GM23248 (cell line): ENCODE results near the gene MAP2K5. TPM values are rescaled to one million over a fixed set of nuclear protein-coding genes. Genes with fewer than 3 reads are reported as not detected.

Source experiments
- DNase-seq: peaks from one replicate; pipeline ENCODE4 v3.0.0-alpha.2; 2015
- H2AFZ ChIP-seq: fragments of 200-600 bp; sonication (generic); 2 replicates; pipeline ENCODE4 v1.6.1; 2016; ENCODE audit warnings: antibody characterized with exemption
- H3F3A ChIP-seq: fragments of 200-600 bp; sonication (generic); 2 replicates; pipeline ENCODE4 v1.6.1; 2016; ENCODE audit warnings: mild to moderate bottlenecking, antibody characterized with exemption, mixed run types; ENCODE audit not compliant: insufficient read depth
- H3K27ac ChIP-seq: fragments of 200-600 bp; sonication (generic); 2 replicates; pipeline ENCODE4 v1.5.1; 2016; ENCODE audit warnings: mild to moderate bottlenecking
- H3K27me3 ChIP-seq: fragments of 200-600 bp; sonication (generic); replicated peaks from 2 replicates; pipeline ENCODE4 v1.6.1; 2016; ENCODE audit warnings: mild to moderate bottlenecking; ENCODE audit not compliant: insufficient read depth
- H3K36me3 ChIP-seq: fragments of 200-600 bp; sonication (generic); 2 replicates; pipeline ENCODE4 v1.6.1; 2016; ENCODE audit warnings: low read depth, mild to moderate bottlenecking
- H3K4me1 ChIP-seq: fragments of 200-600 bp; sonication (generic); 2 replicates; pipeline ENCODE4 v1.6.1; 2016; ENCODE audit warnings: mild to moderate bottlenecking; ENCODE audit not compliant: insufficient read depth
- H3K4me2 ChIP-seq: fragments of 200-600 bp; sonication (generic); one replicate; pipeline ENCODE4 v1.6.1; 2016; ENCODE audit warnings: mild to moderate bottlenecking; ENCODE audit not compliant: unreplicated experiment
- H3K4me3 ChIP-seq: fragments of 200-600 bp; sonication (generic); 2 replicates; pipeline ENCODE4 v1.5.1; 2016; ENCODE audit warnings: mild to moderate bottlenecking
- H3K79me2 ChIP-seq: fragments of 200-600 bp; sonication (generic); 2 replicates; pipeline ENCODE4 v1.6.1; 2016; ENCODE audit warnings: mild to moderate bottlenecking; ENCODE audit not compliant: insufficient read depth
- H3K9ac ChIP-seq: fragments of 200-600 bp; sonication (generic); 2 replicates; pipeline ENCODE4 v1.6.1; 2016; ENCODE audit warnings: mild to moderate bottlenecking
- H3K9me2 ChIP-seq: fragments of 200-600 bp; sonication (generic); 2 replicates; pipeline ENCODE4 v1.6.1; 2016; ENCODE audit warnings: mixed run types, mild to moderate bottlenecking, moderate library complexity; ENCODE audit not compliant: insufficient read depth
- H3K9me3 ChIP-seq: fragments of 200-600 bp; sonication (generic); one replicate; pipeline ENCODE4 v1.6.1; 2017; ENCODE audit warnings: low read depth
- H4K20me1 ChIP-seq: fragments of 200-600 bp; sonication (generic); 2 replicates; pipeline ENCODE4 v1.6.0; 2016; ENCODE audit not compliant: insufficient read depth
- EZH2 ChIP-seq: fragments of 200-600 bp; sonication (generic); IDR thresholded peaks from 2 replicates; pipeline ENCODE4 v1.6.1; 2018; ENCODE audit warnings: antibody characterized with exemption, mild to moderate bottlenecking; ENCODE audit not compliant: insufficient read depth, poor library complexity, severe bottlenecking
- EZH2phosphoT487 ChIP-seq: fragments of 200-600 bp; sonication (generic); IDR thresholded peaks from 2 replicates; pipeline ENCODE4 v1.6.1; 2018; ENCODE audit warnings: antibody characterized with exemption, moderate library complexity, mild to moderate bottlenecking, low read depth; ENCODE audit not compliant: insufficient read depth
- WGBS, 2 experiments: methylation state at CpG; one replicate each; pipeline ENCODE4 v1.1.6; 2015 to 2017; ENCODE audit warnings: low lambda C conversion rate in 2 of 2, low coverage in 1 of 2; ENCODE audit errors: missing lambda C conversion rate in 2 of 2; 5-methylcytosine and 5-hydroxymethylcytosine counted together
- in situ Hi-C: fragments of 300-500 bp; cut with MboI; formaldehyde crosslinking; loops from 2 replicates; pipeline ENCODE4 v1.15.0; 2020
- polyA plus RNA-seq: library from polyadenylated mRNA; unstranded; fragments of >200 nt; fragmentation: Nextera tagmentation; extraction: Ambion mirVana; gene quantifications from 2 replicates; pipeline ENCODE4 v1.2.1, GENCODE V29; 2016
- total RNA-seq: library from RNA; depleted of rRNA; stranded (reverse); fragments of >200 nt; shearing (Covaris generic); gene quantifications from 2 replicates; pipeline ENCODE4 v1.2.3, GENCODE V29; 2014

Gene MAP2K5
- total and polyA plus RNA-seq, 2 experiments from 2014 or later, result 2.8 to 15.0 TPM

DNA sequence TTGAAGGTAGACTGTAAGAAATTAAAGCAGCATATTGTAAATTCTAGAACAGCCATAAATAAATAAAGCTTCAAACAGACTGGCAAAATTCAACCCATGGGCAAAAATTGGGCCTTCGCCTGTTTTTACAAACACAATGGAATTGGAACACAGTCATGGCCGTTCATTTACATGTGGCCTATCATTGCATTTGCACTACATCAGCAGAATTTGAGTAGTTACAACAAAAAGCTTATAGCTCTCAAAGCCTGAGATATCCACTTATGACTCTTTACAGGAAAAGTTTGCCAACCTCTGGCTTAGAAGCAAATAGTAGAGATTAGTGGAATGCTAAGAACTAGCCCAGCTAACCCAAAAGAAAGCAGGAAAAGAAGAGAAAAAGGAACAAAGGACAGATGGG is 143.2 kb downstream of the MAP2K5 start:
- Histone ChIP-seq H3K4me1 (no peaks in the 10 kb centered on the region), H2AFZ (no peak overlapping the region), H3K9me3 (no peaks in the 10 kb centered on the region), H3K9me2 (no peaks in the 10 kb centered on the region), H3K36me3 (peaks cover 6% of the 10 kb centered on the region; the same call in 1 of the 2 replicates), H3K4me3 (no peak overlapping the region), H3K4me2 (no peak overlapping the region), H3K27ac (no peak overlapping the region), H4K20me1 (no peaks in the 10 kb centered on the region), H3K27me3 (no peaks in the 10 kb centered on the region), H3K79me2 (no peaks in the 10 kb centered on the region), H3K9ac (no peak overlapping the region), H3F3A (no peaks in the 10 kb centered on the region)
- TF ChIP-seq EZH2phosphoT487, result no peak
- in situ Hi-C loops, result no loop called here
- 92% methylated on average over 2 of the region's 2 CpGs for WGBS, 2 experiments
- no peak for DNase-seq

DNA sequence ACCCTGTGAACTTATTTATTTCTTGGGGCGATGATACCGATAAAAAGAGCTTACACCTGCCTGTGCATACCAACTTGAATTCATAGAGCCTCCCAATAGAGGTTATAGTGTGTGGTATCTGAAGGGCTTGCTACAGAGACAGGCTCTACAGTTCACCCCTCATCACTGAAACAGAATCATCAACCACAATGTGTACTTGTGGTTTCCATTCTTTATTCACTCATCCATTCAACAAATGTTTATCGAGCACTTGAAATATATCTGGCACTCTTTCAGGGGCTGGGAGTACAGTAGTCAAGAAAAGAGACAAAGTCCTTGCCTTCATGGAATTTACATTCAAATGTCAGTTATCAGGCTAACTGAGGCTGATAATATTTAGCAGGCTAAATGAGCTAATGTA is 148.4 kb downstream of the MAP2K5 start:
- Histone ChIP-seq H3K9ac (no peak overlapping the region), H3K4me2 (no peak overlapping the region), H3K4me3 (no peak overlapping the region), H3F3A (no peaks in the 10 kb centered on the region), H4K20me1 (no peaks in the 10 kb centered on the region), H3K9me3 (no peaks in the 10 kb centered on the region), H3K27ac (no peak overlapping the region), H3K79me2 (no peaks in the 10 kb centered on the region), H3K27me3 (no peaks in the 10 kb centered on the region), H3K9me2 (no peaks in the 10 kb centered on the region), H3K4me1 (no peaks in the 10 kb centered on the region), H2AFZ (no peak overlapping the region), H3K36me3 (no peaks in the 10 kb centered on the region)
- in situ Hi-C loops, result no loop called here
- TF ChIP-seq EZH2phosphoT487 (no peak), EZH2 (no peak)
- DNase-seq, result peak; percentile 35
- WGBS, 2 experiments, result 79% methylated on average over 3 of the region's 3 CpGs

DNA sequence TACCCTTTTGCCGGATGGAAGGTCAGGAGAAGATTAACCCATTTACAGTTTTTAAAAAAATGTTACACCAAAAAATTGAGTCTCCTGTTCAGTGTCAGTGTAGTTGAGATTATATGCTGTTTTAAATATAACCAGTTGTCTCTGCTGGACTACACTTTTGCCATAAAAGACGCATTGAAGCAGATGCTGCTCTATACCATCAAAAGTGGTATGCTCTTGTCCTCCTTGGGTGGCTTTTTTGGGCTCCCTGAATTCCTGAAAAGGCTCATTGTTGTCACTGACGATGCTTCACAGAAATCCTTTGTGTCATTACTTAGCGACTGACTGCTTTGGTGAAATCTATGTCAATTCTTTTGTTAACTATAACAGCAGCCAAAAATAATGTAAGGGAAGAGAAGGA is 148.9 kb downstream of the MAP2K5 start:
- H3K9ac ChIP-seq, result no peak overlapping the region
- H3K9me3 ChIP-seq, result no peaks in the 10 kb centered on the region
- no peak for DNase-seq
- H3K4me3 ChIP-seq, result no peak overlapping the region
- in situ Hi-C loops, result no loop called here
- WGBS, 2 experiments, result 86 to 90% methylated on average over 4 of the region's 4 CpGs
- H3K9me2 ChIP-seq, result no peaks in the 10 kb centered on the region
- no peak overlapping the region for H3K27ac ChIP-seq
- no peaks in the 10 kb centered on the region for H3K27me3 ChIP-seq
- H3K79me2 ChIP-seq, result no peaks in the 10 kb centered on the region
- TF ChIP-seq EZH2, result no peak
- TF ChIP-seq EZH2phosphoT487, result no peak
- H3F3A ChIP-seq, result no peaks in the 10 kb centered on the region
- H3K36me3 ChIP-seq, result no peaks in the 10 kb centered on the region
- no peak overlapping the region for H2AFZ ChIP-seq
- no peaks in the 10 kb centered on the region for H3K4me1 ChIP-seq
- no peaks in the 10 kb centered on the region for H4K20me1 ChIP-seq
- no peak overlapping the region for H3K4me2 ChIP-seq

DNA sequence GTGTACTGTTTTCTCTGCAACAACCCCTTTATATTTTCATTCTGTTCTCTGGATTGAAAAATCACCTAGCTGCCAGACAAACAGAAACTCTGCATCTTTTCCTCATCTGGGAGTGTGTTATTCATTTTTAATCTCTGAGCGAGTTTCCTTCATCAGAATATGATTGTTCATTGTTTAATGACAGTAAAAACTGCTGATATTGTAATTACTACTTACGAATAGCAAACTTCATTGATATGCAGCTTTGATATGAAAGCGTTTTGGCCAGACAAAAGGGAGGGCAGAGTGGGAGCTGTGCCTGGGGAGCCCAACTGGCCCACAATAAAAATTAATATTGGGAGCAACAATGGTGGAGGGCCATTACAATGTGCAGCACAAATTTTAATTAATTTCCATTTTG is 150.1 kb downstream of the MAP2K5 start:
- WGBS, 2 experiments, result 95% methylated on average over 3 of the region's 3 CpGs
- H3K4me1 ChIP-seq, result no peaks in the 10 kb centered on the region
- H3K9me2 ChIP-seq, result no peaks in the 10 kb centered on the region
- no peak overlapping the region for H3K9ac ChIP-seq
- H2AFZ ChIP-seq, result no peak overlapping the region
- H3K9me3 ChIP-seq, result no peaks in the 10 kb centered on the region
- H3K36me3 ChIP-seq, result no peaks in the 10 kb centered on the region
- no peak overlapping the region for H3K27ac ChIP-seq
- in situ Hi-C loops, result no loop called here
- no peaks in the 10 kb centered on the region for H3K79me2 ChIP-seq
- H3K4me3 ChIP-seq, result no peak overlapping the region
- no peak overlapping the region for H3K4me2 ChIP-seq
- TF ChIP-seq EZH2, result no peak
- no peak for TF ChIP-seq EZH2phosphoT487
- H4K20me1 ChIP-seq, result no peaks in the 10 kb centered on the region
- no peak for DNase-seq
- H3F3A ChIP-seq, result no peaks in the 10 kb centered on the region
- no peaks in the 10 kb centered on the region for H3K27me3 ChIP-seq

DNA sequence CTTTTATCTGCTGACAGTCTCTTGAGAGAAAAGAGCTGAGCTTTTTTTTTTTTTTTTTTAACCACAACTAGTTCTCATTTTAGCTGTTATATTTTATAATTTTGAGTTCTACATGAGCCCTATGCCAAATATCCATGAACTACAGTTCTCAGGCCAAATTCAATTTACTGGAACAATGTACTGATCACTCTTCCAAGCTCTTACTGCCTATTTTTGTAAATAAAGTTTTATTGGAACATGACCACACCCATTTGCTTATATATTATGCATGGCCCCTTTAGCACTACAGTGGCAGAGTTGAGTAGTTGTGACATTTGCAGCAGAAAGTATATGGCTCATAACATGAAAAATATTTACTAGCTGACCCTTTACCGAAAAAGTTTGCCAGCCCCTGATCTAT is 153.6 kb downstream of the MAP2K5 start:
- Histone ChIP-seq H3K36me3 (no peaks in the 10 kb centered on the region), H3K4me3 (no peak overlapping the region), H4K20me1 (no peaks in the 10 kb centered on the region), H3K9me3 (no peaks in the 10 kb centered on the region), H3K9me2 (no peaks in the 10 kb centered on the region), H3K27ac (no peak overlapping the region), H3K4me1 (peaks cover 14% of the 10 kb centered on the region), H3K4me2 (no peak overlapping the region), H3F3A (peaks cover 13% of the 10 kb centered on the region; the same call in 1 of the 2 replicates), H3K79me2 (no peaks in the 10 kb centered on the region), H2AFZ (no peak overlapping the region), H3K9ac (no peak overlapping the region), H3K27me3 (no peaks in the 10 kb centered on the region)
- no peak for TF ChIP-seq EZH2
- no peak for TF ChIP-seq EZH2phosphoT487
- 98 to 100% methylated on average over 1 of the region's 1 CpG for WGBS, 2 experiments
- in situ Hi-C loops, result no loop called here
- DNase-seq, result no peak
